Osteocyte (in vitro differentiated cells): Measurements from ENCODE around the gene RPP25. TPM values are rescaled to one million over a fixed set of nuclear protein-coding genes. Genes with fewer than 3 reads are reported as not detected.

Experiments used
- DNase-seq: peaks from one replicate; pipeline ENCODE4 v3.0.0; 2021; ENCODE audit warnings: mixed read lengths; ENCODE audit not compliant: unreplicated experiment; ENCODE audit errors: extremely low spot score
- H3K27ac Mint-ChIP-seq: one replicate; pipeline ENCODE4 v1.8.0; 2021; ENCODE audit warnings: mild to moderate bottlenecking, mixed read lengths; ENCODE audit not compliant: unreplicated experiment
- H3K27me3 Mint-ChIP-seq: one replicate; pipeline ENCODE4 v1.8.0; 2021; ENCODE audit warnings: mixed read lengths; ENCODE audit not compliant: unreplicated experiment
- H3K36me3 Mint-ChIP-seq: one replicate; pipeline ENCODE4 v1.8.0; 2021; ENCODE audit warnings: mixed read lengths; ENCODE audit not compliant: unreplicated experiment
- H3K4me1 Mint-ChIP-seq: one replicate; pipeline ENCODE4 v1.8.0; 2021; ENCODE audit warnings: mixed read lengths; ENCODE audit not compliant: unreplicated experiment
- H3K4me3 Mint-ChIP-seq: one replicate; pipeline ENCODE4 v1.8.0; 2021; ENCODE audit warnings: mild to moderate bottlenecking, moderate library complexity, mixed read lengths; ENCODE audit not compliant: unreplicated experiment
- H3K9me3 Mint-ChIP-seq: one replicate; pipeline ENCODE4 v1.8.0; 2021; ENCODE audit warnings: mixed read lengths; ENCODE audit not compliant: unreplicated experiment
- long read RNA-seq: library from polyadenylated mRNA; unstranded; transcript quantifications from one replicate; pipeline ENCODE4 v2.0.0, GENCODE V29; 2021
- total RNA-seq: library from RNA; stranded (reverse); gene quantifications from 2 replicates; pipeline ENCODE4 v1.2.1, GENCODE V29; 2021
- TF ChIP-seq, protein P1 (sequence below): fragments of 200-600 bp; sonication (generic); IDR thresholded peaks from 2 replicates; pipeline ENCODE4 v1.5.0; 2021; ENCODE audit warnings: antibody characterized with exemption, mild to moderate bottlenecking, moderate library complexity

Gene RPP25, protein sequence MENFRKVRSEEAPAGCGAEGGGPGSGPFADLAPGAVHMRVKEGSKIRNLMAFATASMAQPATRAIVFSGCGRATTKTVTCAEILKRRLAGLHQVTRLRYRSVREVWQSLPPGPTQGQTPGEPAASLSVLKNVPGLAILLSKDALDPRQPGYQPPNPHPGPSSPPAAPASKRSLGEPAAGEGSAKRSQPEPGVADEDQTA
- total RNA-seq: 19.8 and 20.1 TPM in 2 replicates
- long read RNA-seq, partial matches to known transcripts: 0 of 1 reads
- long read RNA-seq, other reads (novel, unspliced or antisense): 0 of 1 reads

DNA sequence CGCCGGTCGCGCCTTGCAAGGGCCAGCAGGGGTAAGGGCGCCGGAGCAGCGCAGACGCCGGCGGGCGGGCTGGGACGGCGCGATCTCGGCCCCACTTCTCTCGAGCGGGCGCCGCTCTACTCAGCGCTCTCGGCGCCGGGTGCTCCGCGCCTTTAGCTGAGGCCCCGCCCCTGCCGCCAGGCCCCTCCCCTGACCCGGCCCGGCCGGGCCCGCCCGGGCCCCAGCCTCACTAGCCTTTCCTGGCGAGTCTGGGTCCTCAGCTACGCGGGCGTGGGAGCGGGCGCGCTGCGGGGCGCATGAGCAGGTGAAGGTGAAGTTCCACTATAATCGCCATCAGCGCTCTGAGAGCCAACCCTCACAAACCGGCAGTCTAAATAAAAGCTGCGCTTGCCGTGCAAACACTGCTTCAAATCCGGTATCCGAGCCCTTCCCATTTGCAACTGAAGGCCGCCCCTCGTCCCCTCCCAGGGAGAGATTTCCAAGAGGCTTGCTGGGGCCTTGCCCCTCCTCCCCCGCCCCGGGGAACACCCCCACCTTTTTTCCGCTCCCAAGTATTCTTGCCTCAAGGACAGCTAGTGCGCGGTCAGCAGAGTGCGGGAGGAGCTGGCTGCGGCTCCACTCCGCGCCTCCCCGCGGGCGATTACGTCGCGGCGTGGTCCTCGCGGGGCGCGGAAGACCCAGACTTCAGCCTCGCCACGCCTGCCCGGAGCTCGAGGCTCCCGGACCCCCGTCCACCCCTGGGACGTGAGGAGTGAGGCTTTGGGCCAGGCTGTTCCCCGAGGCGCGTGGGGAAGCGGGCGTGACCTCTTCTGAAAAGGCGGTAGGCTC lies at the start of gene RPP25:
Gene RPP25 (minus strand): TSS at position 125 of the 828 bp plus-strand sequence. CDS start 189 bp downstream, outside the sequence.
- Mint-ChIP-seq H3K4me1 (peaks cover 51% of the 10 kb centered on the region), H3K9me3 (no peaks in the 10 kb centered on the region), H3K27me3 (no peaks in the 10 kb centered on the region), H3K27ac (peak within 1 kb of the TSS; percentile 90), H3K36me3 (no peaks in the 10 kb centered on the region), H3K4me3 (peak within 1 kb of the TSS; percentile 83)
- TF ChIP-seq, protein P1, sequence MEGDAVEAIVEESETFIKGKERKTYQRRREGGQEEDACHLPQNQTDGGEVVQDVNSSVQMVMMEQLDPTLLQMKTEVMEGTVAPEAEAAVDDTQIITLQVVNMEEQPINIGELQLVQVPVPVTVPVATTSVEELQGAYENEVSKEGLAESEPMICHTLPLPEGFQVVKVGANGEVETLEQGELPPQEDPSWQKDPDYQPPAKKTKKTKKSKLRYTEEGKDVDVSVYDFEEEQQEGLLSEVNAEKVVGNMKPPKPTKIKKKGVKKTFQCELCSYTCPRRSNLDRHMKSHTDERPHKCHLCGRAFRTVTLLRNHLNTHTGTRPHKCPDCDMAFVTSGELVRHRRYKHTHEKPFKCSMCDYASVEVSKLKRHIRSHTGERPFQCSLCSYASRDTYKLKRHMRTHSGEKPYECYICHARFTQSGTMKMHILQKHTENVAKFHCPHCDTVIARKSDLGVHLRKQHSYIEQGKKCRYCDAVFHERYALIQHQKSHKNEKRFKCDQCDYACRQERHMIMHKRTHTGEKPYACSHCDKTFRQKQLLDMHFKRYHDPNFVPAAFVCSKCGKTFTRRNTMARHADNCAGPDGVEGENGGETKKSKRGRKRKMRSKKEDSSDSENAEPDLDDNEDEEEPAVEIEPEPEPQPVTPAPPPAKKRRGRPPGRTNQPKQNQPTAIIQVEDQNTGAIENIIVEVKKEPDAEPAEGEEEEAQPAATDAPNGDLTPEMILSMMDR: no peak
- peak; percentile 91 for DNase-seq

DNA sequence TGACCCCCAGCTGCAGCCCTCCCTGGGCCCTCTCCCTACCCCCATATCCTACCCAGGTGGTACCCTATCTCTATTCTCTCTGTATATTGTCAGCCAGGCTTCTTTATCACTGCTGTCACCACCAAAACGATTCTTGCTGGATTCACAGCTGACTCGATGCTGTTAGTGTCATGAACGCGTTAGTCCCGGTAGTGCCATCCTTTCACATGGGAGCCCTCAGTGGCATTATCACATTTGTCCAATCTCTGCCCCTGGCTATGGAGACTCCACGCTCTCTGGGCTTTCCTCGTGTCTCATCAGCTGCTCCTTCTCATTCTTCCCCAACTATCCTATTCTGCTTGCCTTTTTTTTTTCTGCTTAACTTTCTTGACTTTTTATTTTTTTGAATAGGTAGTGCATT lies 45.8 kb upstream of the RPP25 start:
- Mint-ChIP-seq H3K27ac (no peak overlapping the region), H3K9me3 (no peaks in the 10 kb centered on the region), H3K36me3 (no peaks in the 10 kb centered on the region)

DNA sequence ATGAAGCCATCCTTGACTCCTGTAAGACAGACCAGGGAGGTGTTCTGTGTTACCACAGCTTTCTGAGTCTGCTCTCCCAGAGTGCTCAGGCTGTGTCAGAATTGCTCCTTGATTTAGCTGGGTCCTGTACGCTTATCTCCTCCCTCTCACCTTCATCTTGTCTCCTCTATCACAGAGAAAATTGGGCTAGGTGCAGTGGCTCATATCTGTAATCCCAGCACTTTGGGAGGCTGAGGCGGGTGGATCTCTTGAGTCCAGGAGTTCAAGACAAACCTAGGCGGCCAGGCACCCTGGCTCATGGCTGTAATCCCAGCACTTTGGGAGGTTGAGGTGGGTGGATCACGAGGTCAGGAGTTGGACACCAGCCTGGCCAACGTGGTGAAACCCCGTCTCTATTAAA lies 44.7 kb upstream of the RPP25 start:
- Mint-ChIP-seq H3K4me1 (peaks cover 4% of the 10 kb centered on the region), H3K9me3 (no peaks in the 10 kb centered on the region), H3K36me3 (no peaks in the 10 kb centered on the region), H3K4me3 (no peak overlapping the region), H3K27ac (no peak overlapping the region), H3K27me3 (peaks cover 3% of the 10 kb centered on the region)
- no peak for DNase-seq
- TF ChIP-seq, protein P1: no peak

More for the DNA sequence above, 45.8 kb upstream of the RPP25 start:
- no peak for DNase-seq
- H3K27me3 Mint-ChIP-seq: no peaks in the 10 kb centered on the region
- H3K4me1 Mint-ChIP-seq: no peaks in the 10 kb centered on the region
- TF ChIP-seq, protein P1: no peak
- H3K4me3 Mint-ChIP-seq: no peak overlapping the region

DNA sequence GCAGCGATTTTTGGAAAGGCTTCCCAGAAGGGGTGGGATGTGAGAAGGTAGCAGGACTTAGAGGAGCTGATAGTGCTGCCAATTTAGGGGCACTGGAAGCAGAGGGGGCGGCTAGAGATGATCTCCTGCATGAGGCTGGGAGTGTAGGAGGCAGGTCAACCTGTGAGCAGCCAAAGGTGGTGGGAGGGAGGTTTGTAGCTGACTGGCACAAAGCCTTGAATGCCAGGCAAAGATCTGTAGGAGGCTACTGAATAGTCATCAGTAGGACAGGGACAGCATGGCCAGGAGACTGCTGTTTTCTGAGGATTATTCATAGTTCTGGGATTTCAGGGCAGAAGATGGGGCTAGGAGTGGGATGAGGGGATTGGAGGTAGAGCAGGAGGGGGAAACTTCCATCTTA lies 41.0 kb upstream of the RPP25 start:
- Mint-ChIP-seq H3K9me3 (no peaks in the 10 kb centered on the region), H3K4me3 (peak overlapping the region; percentile 3), H3K4me1 (peaks cover 10% of the 10 kb centered on the region), H3K27me3 (peaks cover 6% of the 10 kb centered on the region), H3K36me3 (no peaks in the 10 kb centered on the region), H3K27ac (no peak overlapping the region)
- TF ChIP-seq, protein P1: no peak
- DNase-seq: no peak

DNA sequence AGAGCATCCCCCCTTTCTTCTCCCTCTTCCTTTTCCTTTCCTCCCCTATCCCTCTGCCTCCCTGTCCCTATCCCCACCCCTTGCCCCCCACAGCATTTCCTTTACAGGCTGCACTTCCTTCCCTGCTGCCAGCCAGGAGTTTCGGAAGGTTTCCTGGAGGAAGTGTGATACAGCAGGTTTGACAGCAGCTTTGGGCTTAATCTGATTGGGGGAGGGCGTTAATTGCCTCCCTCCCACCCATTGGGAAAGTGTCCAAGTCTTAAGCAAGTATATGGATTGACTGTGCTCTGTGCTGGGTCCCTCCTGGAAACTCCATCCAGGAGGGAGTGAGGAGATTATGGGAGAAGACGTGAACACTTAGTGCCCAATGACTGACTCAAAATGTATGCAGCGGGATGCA lies 40.6 kb upstream of the RPP25 start:
- Mint-ChIP-seq H3K36me3 (no peaks in the 10 kb centered on the region), H3K9me3 (no peaks in the 10 kb centered on the region), H3K4me3 (no peak overlapping the region), H3K27me3 (peaks cover 6% of the 10 kb centered on the region), H3K27ac (no peak overlapping the region), H3K4me1 (peaks cover 10% of the 10 kb centered on the region)
- TF ChIP-seq, protein P1: no peak
- no peak for DNase-seq
